Body of pancreas (tissue), 4 donors: ENCODE results near the gene MAP4K4.

Experiments
- POLR2A ChIP-seq, 3 donors: fragments of 450-650 bp; IDR thresholded peaks; one replicate each; pipeline ENCODE4 v1.6.1; 2016; ENCODE audit warnings: antibody characterized with exemption in 3 of 3, mild to moderate bottlenecking in 2 of 3
- TF ChIP-seq, protein P1 (sequence below), 7 experiments: fragments of 450-650 bp in 4 of 7; fragments of 200-600 bp in 3 of 7; sonication (generic) in 3 of 7; IDR thresholded peaks; one replicate each; pipeline ENCODE4 v1.5.1; 2016 to 2019; ENCODE audit warnings: antibody characterized with exemption in 7 of 7

DNA sequence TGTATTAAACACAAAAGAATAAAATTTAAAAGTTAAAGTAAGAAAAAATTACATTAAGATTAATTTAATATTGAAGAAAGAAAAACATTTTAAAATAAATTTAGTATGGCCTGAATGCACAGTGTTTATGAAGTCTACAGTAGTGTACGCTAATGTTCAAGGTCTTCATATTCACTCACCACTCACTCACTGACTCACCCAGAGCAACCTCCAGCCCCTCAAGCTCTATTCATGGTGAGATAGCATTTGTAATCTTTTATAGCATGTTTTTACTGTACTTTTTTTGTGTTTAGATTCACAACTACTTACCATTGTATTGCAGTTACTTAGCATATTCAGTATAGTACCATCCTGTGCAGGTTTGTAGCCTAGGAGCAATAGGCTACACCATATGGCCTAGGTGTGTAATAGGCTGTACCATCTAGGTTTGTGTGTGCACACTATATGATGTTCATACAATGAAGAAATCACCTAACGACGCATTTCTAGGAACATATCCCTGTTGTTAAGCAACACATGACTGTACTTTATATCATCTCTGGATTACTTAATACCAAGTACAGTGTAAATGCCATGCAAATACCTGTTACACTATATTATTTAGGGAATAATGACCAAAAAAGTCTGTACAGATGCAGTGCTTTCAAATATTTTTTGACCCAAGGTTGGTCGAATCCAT is 150.3 kb downstream of the MAP4K4 start:
- TF ChIP-seq, protein P1, sequence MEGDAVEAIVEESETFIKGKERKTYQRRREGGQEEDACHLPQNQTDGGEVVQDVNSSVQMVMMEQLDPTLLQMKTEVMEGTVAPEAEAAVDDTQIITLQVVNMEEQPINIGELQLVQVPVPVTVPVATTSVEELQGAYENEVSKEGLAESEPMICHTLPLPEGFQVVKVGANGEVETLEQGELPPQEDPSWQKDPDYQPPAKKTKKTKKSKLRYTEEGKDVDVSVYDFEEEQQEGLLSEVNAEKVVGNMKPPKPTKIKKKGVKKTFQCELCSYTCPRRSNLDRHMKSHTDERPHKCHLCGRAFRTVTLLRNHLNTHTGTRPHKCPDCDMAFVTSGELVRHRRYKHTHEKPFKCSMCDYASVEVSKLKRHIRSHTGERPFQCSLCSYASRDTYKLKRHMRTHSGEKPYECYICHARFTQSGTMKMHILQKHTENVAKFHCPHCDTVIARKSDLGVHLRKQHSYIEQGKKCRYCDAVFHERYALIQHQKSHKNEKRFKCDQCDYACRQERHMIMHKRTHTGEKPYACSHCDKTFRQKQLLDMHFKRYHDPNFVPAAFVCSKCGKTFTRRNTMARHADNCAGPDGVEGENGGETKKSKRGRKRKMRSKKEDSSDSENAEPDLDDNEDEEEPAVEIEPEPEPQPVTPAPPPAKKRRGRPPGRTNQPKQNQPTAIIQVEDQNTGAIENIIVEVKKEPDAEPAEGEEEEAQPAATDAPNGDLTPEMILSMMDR (IDR thresholded peaks at IDR 0.05), result no peak
- no peak for TF ChIP-seq POLR2A (IDR thresholded peaks at IDR 0.05)
